Esophagus muscularis mucosa (tissue), 4 donors: ENCODE data around the gene ZNF311. TPM values are rescaled to one million over a fixed set of nuclear protein-coding genes. Genes with fewer than 3 reads are reported as not detected.

Experiments used
- DNase-seq: peaks from one replicate; pipeline ENCODE4 v3.0.0-alpha.2; 2017; ENCODE audit errors: extremely low spot score
- H3K27ac ChIP-seq, 4 donors: fragments of 200-600 bp; sonication (generic); replicated peaks in 1 of 4; 1 replicate in 3 of 4; 2 replicates in 1 of 4; pipeline ENCODE4 v1.5.1; 2016 to 2019; ENCODE audit warnings: mild to moderate bottlenecking in 1 of 4
- H3K27me3 ChIP-seq, 4 donors: fragments of 200-600 bp; sonication (generic); one replicate each; pipeline versions ENCODE4 v1.5.1 to v1.6.0; 2016 to 2019
- H3K36me3 ChIP-seq, 4 donors: fragments of 200-600 bp; sonication (generic); one replicate each; pipeline ENCODE4 v1.5.1; 2016 to 2019
- H3K4me1 ChIP-seq, 4 donors: fragments of 200-600 bp; sonication (generic); one replicate each; pipeline ENCODE4 v1.5.1; 2016 to 2019
- H3K4me3 ChIP-seq, 4 donors: fragments of 200-600 bp; sonication (generic); 1 replicate in 2 of 4; 2 replicates in 2 of 4; pipeline ENCODE4 v1.5.1; 2016 to 2019; ENCODE audit warnings: mild to moderate bottlenecking in 4 of 4, moderate library complexity in 1 of 4
- H3K9me3 ChIP-seq, 4 donors: fragments of 200-600 bp; sonication (generic); 1 replicate in 3 of 4; 2 replicates in 1 of 4; pipeline ENCODE4 v1.5.1; 2016 to 2019
- CTCF ChIP-seq, 3 experiments: fragments of 200-600 bp in 2 of 3; fragments of 450-650 bp in 1 of 3; sonication (generic) in 2 of 3; IDR thresholded peaks; one replicate each; pipeline ENCODE4 v1.5.1; 2017 to 2019; ENCODE audit warnings: antibody characterized with exemption in 3 of 3, mild to moderate bottlenecking in 2 of 3, moderate library complexity in 1 of 3
- EP300 ChIP-seq: sonication (generic); formaldehyde crosslinking; IDR thresholded peaks from one replicate; pipeline ENCODE4 v1.6.1; 2017; ENCODE audit warnings: antibody characterized with exemption
- POLR2A ChIP-seq: fragments of 450-650 bp; IDR thresholded peaks from one replicate; pipeline ENCODE4 v1.6.1; 2017; ENCODE audit warnings: antibody characterized with exemption, moderate library complexity, mild to moderate bottlenecking, low read depth
- POLR2AphosphoS5 ChIP-seq, 2 donors: sonication (generic); formaldehyde crosslinking; IDR thresholded peaks; one replicate each; pipeline ENCODE4 v1.6.1; 2017; ENCODE audit warnings: antibody characterized with exemption in 2 of 2
- WGBS: methylation state at CpG from one replicate; pipeline ENCODE4 v1.1.5; 2018; 5-methylcytosine and 5-hydroxymethylcytosine counted together
- intact Hi-C: fragments of 100-400 bp; cut with DNase I; formaldehyde crosslinking; loops from one replicate; pipeline ENCODE4 v1.15.1; 2023
- total RNA-seq, 4 donors: library from RNA; depleted of rRNA; stranded (reverse); fragments of >200 nt; gene quantifications; one replicate each; pipeline versions ENCODE4 v1.1.0 to v1.2.1, GENCODE V29; 2016

ZNF311 gene
- total RNA-seq, 4 donors from 2014 or later: 0.17 to 1.7 (median 0.53) TPM

- H3K9me3 ChIP-seq: no peaks in the 10 kb centered on the region
- TF ChIP-seq POLR2A: no peak
- TF ChIP-seq CTCF (IDR thresholded peaks at IDR 0.05): peak; percentile 68 to 76 (median 71)
- TF ChIP-seq EP300: no peak
- TF ChIP-seq POLR2AphosphoS5 (IDR thresholded peaks at IDR 0.05): peak in 1 of 2 donors; percentile 18
- intact Hi-C loops: loop anchor here (1.0 to 10.0 kb wide), 4 partner anchors 94 to 330 kb away; partner anchors contain the start of gene TRIM27
- peak overlapping the region in 1 of 4 donors; percentile 35 for H3K27ac ChIP-seq
- H3K36me3 ChIP-seq: no peaks in the 10 kb centered on the region
- H3K27me3 ChIP-seq: peaks cover 0 to 49% (median 17%) of the 10 kb centered on the region in 4 donors
- under 1% methylated on average over 34 of the region's 41 CpGs for WGBS
- DNase-seq: no peak
- H3K4me1 ChIP-seq: peaks cover 0 to 27% (median 12%) of the 10 kb centered on the region in 4 donors
- peak overlapping the region; percentile 55 to 67 (median 56) for H3K4me3 ChIP-seq
Measured at GRCh38 chr6:29016559-29017427, 11.7 kb upstream of the ZNF311 start.

GRCh38 chr6:29014729-29015608 is 9.9 kb upstream of the ZNF311 start:
- Histone ChIP-seq H3K9me3 (no peaks in the 10 kb centered on the region), H3K4me3 (peak overlapping the region; percentile 5 to 47 (median 25)), H3K36me3 (no peaks in the 10 kb centered on the region), H3K27ac (no peak overlapping the region), H3K27me3 (peaks cover 0 to 48% (median 17%) of the 10 kb centered on the region in 4 donors), H3K4me1 (peaks cover 6 to 36% (median 21%) of the 10 kb centered on the region in 4 donors)
- 44% methylated on average over 40 of the region's 79 CpGs for WGBS
- no peak for DNase-seq
- intact Hi-C loops: loop anchor here (5.0 to 10.0 kb wide), 2 partner anchors 93 to 150 kb away; partner anchors contain the start of gene TRIM27
- no peak for TF ChIP-seq POLR2AphosphoS5 (IDR thresholded peaks at IDR 0.05)
- TF ChIP-seq POLR2A: no peak
- TF ChIP-seq CTCF (IDR thresholded peaks at IDR 0.05): no peak
- no peak for TF ChIP-seq EP300

- whole genome bisulfite sequencing: under 1% methylated on average over 14 of the region's 30 CpGs
- H3K4me3 ChIP-seq: peak overlapping the region; percentile 50 to 63 (median 52)
- H3K27me3 ChIP-seq: peaks cover 0 to 43% (median 17%) of the 10 kb centered on the region in 4 donors
- H3K4me1 ChIP-seq: peaks cover 6 to 27% (median 14%) of the 10 kb centered on the region in 4 donors
- H3K36me3 ChIP-seq: no peaks in the 10 kb centered on the region
- no peaks in the 10 kb centered on the region for H3K9me3 ChIP-seq
- H3K27ac ChIP-seq: no peak overlapping the region
- TF ChIP-seq POLR2A: no peak
- peak in 1 of 2 donors; percentile 20 for TF ChIP-seq POLR2AphosphoS5 (IDR thresholded peaks at IDR 0.05)
- no peak for TF ChIP-seq CTCF (IDR thresholded peaks at IDR 0.05)
- DNase-seq: no peak
- intact Hi-C loops: loop anchor here (10.0 kb wide), 1 partner anchor 147 kb away; no protein-coding TSS in a partner anchor
Measured at GRCh38 chr6:29011276-29011734, 6.2 kb upstream of the ZNF311 start.

GRCh38 chr6:29009358-29009757 is 4.2 kb upstream of the ZNF311 start:
- DNase-seq: no peak
- no peak for TF ChIP-seq POLR2AphosphoS5 (IDR thresholded peaks at IDR 0.05)
- TF ChIP-seq POLR2A: no peak
- no peak for TF ChIP-seq EP300
- TF ChIP-seq CTCF (IDR thresholded peaks at IDR 0.05): no peak
- peaks cover 0 to 26% (median 5%) of the 10 kb centered on the region in 4 donors for H3K27me3 ChIP-seq
- 87% methylated on average over 1 of the region's 1 CpG for WGBS
- no peak overlapping the region for H3K27ac ChIP-seq
- no peaks in the 10 kb centered on the region for H3K9me3 ChIP-seq
- H3K36me3 ChIP-seq: no peaks in the 10 kb centered on the region
- intact Hi-C loops: no loop called here
- no peak overlapping the region for H3K4me3 ChIP-seq
- H3K4me1 ChIP-seq: peaks cover 6 to 23% (median 14%) of the 10 kb centered on the region in 4 donors
